H9 (cell line): ENCODE measurements around the gene ISX. TPM values are rescaled to one million over a fixed set of nuclear protein-coding genes. Genes with fewer than 3 reads are reported as not detected.

ENCODE experiments used
- DNase-seq: peaks from one replicate; pipeline ENCODE4 v3.0.0-alpha.2; 2017
- H2AFZ ChIP-seq: one replicate; pipeline ENCODE4 v1.6.1; 2013; ENCODE audit warnings: mild to moderate bottlenecking, low read length, control low read depth, moderate library complexity
- H2AK5ac ChIP-seq: 2 replicates; pipeline ENCODE4 v1.6.1; 2013; ENCODE audit warnings: low read length, control low read depth, mixed read lengths; ENCODE audit not compliant: insufficient read length
- H2BK120ac ChIP-seq: one replicate; pipeline ENCODE4 v1.6.1; 2013; ENCODE audit warnings: low read depth, mild to moderate bottlenecking, low read length, control low read depth, inconsistent platforms; ENCODE audit not compliant: poor library complexity, severe bottlenecking
- H2BK12ac ChIP-seq: 2 replicates; pipeline ENCODE4 v1.6.1; 2013; ENCODE audit warnings: low read length, control low read depth, mixed read lengths, low read depth; ENCODE audit not compliant: insufficient read length
- H2BK15ac ChIP-seq: 2 replicates; pipeline ENCODE4 v1.6.1; 2013; ENCODE audit warnings: low read depth, low read length, control low read depth
- H2BK20ac ChIP-seq: one replicate; pipeline ENCODE4 v1.6.1; 2013; ENCODE audit warnings: low read depth, mild to moderate bottlenecking, low read length, control low read depth, inconsistent platforms; ENCODE audit not compliant: poor library complexity, severe bottlenecking
- H2BK5ac ChIP-seq: 2 replicates; pipeline ENCODE4 v1.6.1; 2013; ENCODE audit warnings: low read length, control low read depth, mixed read lengths; ENCODE audit not compliant: insufficient read length
- H3K14ac ChIP-seq: 2 replicates; pipeline ENCODE4 v1.6.1; 2013; ENCODE audit warnings: low read length, control low read depth; ENCODE audit not compliant: insufficient read depth
- H3K18ac ChIP-seq: 2 replicates; pipeline ENCODE4 v1.6.1; 2013; ENCODE audit warnings: low read depth, mild to moderate bottlenecking, mixed read lengths, low read length, control low read depth; ENCODE audit not compliant: insufficient read length
- H3K23ac ChIP-seq: 2 replicates; pipeline ENCODE4 v1.6.1; 2013; ENCODE audit warnings: low read length, control low read depth, mixed read lengths, low read depth; ENCODE audit not compliant: insufficient read length
- H3K23me2 ChIP-seq: 2 replicates; pipeline ENCODE4 v1.6.1; 2013; ENCODE audit warnings: low read depth, mild to moderate bottlenecking, mixed read lengths, low read length, control low read depth; ENCODE audit not compliant: insufficient read length, poor library complexity, severe bottlenecking
- H3K27ac ChIP-seq: 2 replicates; pipeline ENCODE4 v1.5.1; 2013; ENCODE audit warnings: low read length, control low read depth, mixed read lengths, low read depth; ENCODE audit not compliant: insufficient read length
- H3K27me3 ChIP-seq: 2 replicates; pipeline ENCODE4 v1.6.1; 2013; ENCODE audit warnings: low read length, control low read depth, inconsistent platforms; ENCODE audit not compliant: insufficient read depth
- H3K4ac ChIP-seq: 2 replicates; pipeline ENCODE4 v1.6.1; 2013; ENCODE audit warnings: low read depth, mild to moderate bottlenecking, control low read depth, inconsistent platforms, low read length, moderate library complexity
- H3K4me1 ChIP-seq: 2 replicates; pipeline ENCODE4 v1.6.1; 2013; ENCODE audit warnings: low read length, control low read depth, inconsistent platforms; ENCODE audit not compliant: insufficient read depth
- H3K4me2 ChIP-seq: 2 replicates; pipeline ENCODE4 v1.6.1; 2013; ENCODE audit warnings: low read length, control low read depth, mixed read lengths; ENCODE audit not compliant: insufficient read length, insufficient read depth
- H3K56ac ChIP-seq: 2 replicates; pipeline ENCODE4 v1.6.1; 2013; ENCODE audit warnings: low read depth, mild to moderate bottlenecking, mixed read lengths, low read length, control low read depth; ENCODE audit not compliant: insufficient read length
- H3K79me1 ChIP-seq: 2 replicates; pipeline ENCODE4 v1.6.1; 2013; ENCODE audit warnings: low read depth, mild to moderate bottlenecking, moderate library complexity, low read length, control low read depth, inconsistent platforms; ENCODE audit not compliant: insufficient read depth, poor library complexity, severe bottlenecking
- H3K79me2 ChIP-seq: 2 replicates; pipeline ENCODE4 v1.6.1; 2013; ENCODE audit warnings: low read length, control low read depth, inconsistent platforms; ENCODE audit not compliant: insufficient read depth
- H3K9ac ChIP-seq: 2 replicates; pipeline ENCODE4 v1.6.1; 2013; ENCODE audit warnings: low read length, control low read depth, mixed read lengths; ENCODE audit not compliant: insufficient read length; ENCODE audit errors: extremely low read depth
- H3K9me3 ChIP-seq: one replicate; pipeline ENCODE4 v1.6.1; 2013; ENCODE audit warnings: low read depth, low read length, inconsistent platforms; ENCODE audit not compliant: control insufficient read depth
- H3T11ph ChIP-seq: one replicate; pipeline ENCODE4 v1.6.1; 2013; ENCODE audit warnings: mild to moderate bottlenecking, low read length, control low read depth, inconsistent platforms
- H4K20me1 ChIP-seq: one replicate; pipeline ENCODE4 v1.6.1; 2013; ENCODE audit not compliant: control insufficient read depth, insufficient read length, insufficient read depth
- H4K5ac ChIP-seq: 2 replicates; pipeline ENCODE4 v1.6.1; 2013; ENCODE audit warnings: low read depth, mild to moderate bottlenecking, mixed read lengths, low read length, control low read depth; ENCODE audit not compliant: insufficient read length
- H4K8ac ChIP-seq: replicated peaks from 2 replicates; pipeline ENCODE4 v1.6.1; 2013; ENCODE audit warnings: low read length, control low read depth, mixed read lengths, low read depth; ENCODE audit not compliant: insufficient read length
- H4K91ac ChIP-seq: 2 replicates; pipeline ENCODE4 v1.6.1; 2013; ENCODE audit warnings: low read depth, mild to moderate bottlenecking, moderate library complexity, mixed read lengths, low read length, control low read depth; ENCODE audit not compliant: insufficient read length
- H3K27ac Mint-ChIP-seq, 3 experiments: 2 replicates in 2 of 3; 3 replicates in 1 of 3; pipeline ENCODE4 v1.8.0; 2020 to 2021; ENCODE audit warnings: mixed read lengths in 3 of 3, mild to moderate bottlenecking in 1 of 3, moderate library complexity in 1 of 3
- H3K27me3 Mint-ChIP-seq: 2 replicates; pipeline ENCODE4 v1.8.0; 2021; ENCODE audit warnings: low read depth, mild to moderate bottlenecking, moderate library complexity, mixed read lengths
- H3K36me3 Mint-ChIP-seq, 3 experiments: 2 replicates in 2 of 3; 3 replicates in 1 of 3; pipeline ENCODE4 v1.8.0; 2020 to 2021; ENCODE audit warnings: low read depth in 3 of 3, mixed read lengths in 3 of 3; ENCODE audit not compliant: insufficient read depth in 1 of 3
- H3K4me1 Mint-ChIP-seq, 2 experiments: 2 replicates each; pipeline ENCODE4 v1.8.0; 2020; ENCODE audit warnings: mixed read lengths in 2 of 2
- H3K4me3 Mint-ChIP-seq, 2 experiments: 2 replicates in 1 of 2; 3 replicates in 1 of 2; pipeline ENCODE4 v1.8.0; 2020 to 2021; ENCODE audit warnings: mild to moderate bottlenecking in 2 of 2, mixed read lengths in 2 of 2, moderate library complexity in 1 of 2
- H3K9me3 Mint-ChIP-seq, 2 experiments: 2 replicates in 1 of 2; 3 replicates in 1 of 2; pipeline ENCODE4 v1.8.0; 2020; ENCODE audit warnings: mild to moderate bottlenecking in 2 of 2, mixed read lengths in 2 of 2, moderate library complexity in 1 of 2
- WGBS: extraction: QIAGEN DNeasy Blood & Tissue Kit; methylation state at CpG from one replicate; pipeline ENCODE4 v1.1.7; 2013; ENCODE audit warnings: missing lambda C conversion rate, low lambda C conversion rate, mixed read lengths; ENCODE audit not compliant: insufficient read length; ENCODE audit errors: extremely low coverage; 5-methylcytosine and 5-hydroxymethylcytosine counted together
- total RNA-seq: library from RNA; stranded (reverse); gene quantifications from 2 replicates; pipeline ENCODE4 v1.2.1, GENCODE V29; 2021
- TF ChIP-seq, protein P1 (sequence below): fragments of 200-600 bp; sonication (generic); conservative IDR thresholded peaks from 3 replicates; pipeline ENCODE4 v1.8.0; 2021; ENCODE audit warnings: antibody characterized with exemption, mild to moderate bottlenecking

ISX gene
- total RNA-seq, 1 experiment from 2014 or later: not detected

DNA sequence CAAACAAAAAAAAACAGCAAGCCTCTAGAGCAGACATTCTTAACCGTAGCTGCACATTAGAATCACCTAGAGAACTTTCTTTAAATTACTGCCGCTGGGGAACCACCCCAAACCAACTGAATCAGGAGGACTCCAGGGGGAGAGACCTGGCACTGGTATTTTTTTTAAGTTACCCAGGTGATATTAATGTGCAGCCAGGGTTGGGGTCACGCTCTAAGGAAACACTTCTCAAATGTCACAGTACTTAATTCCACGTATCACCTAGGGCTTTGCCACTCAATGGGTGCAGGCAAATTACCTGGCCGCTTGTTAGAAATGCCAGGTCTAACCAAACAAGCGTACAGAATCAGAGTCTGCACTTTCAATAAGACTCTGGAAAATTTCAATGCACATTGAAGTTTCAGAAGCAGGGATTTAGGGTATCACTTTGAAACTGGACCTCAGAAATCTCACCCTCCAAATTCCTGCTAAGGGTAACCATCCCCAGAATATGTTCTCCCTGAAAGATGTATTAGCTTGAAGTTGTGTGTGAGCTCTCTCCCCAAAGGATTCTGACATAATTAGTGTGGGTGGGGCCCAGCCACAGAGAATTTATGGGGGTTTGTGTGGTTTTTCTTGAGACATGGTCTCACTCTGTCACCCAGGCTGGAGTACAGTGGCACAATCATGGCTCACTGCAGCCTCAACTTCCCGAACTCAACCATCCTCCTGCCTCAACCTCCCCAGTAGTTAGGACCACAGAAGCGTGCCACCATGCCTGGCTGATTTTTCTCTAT, 12.7 kb upstream of the ISX start:
- no peak overlapping the region for H4K91ac ChIP-seq

More for the DNA sequence above, 12.7 kb upstream of the ISX start:
- Histone ChIP-seq H3K18ac (no peak overlapping the region), H3K79me2 (no peaks in the 10 kb centered on the region), H2BK12ac (no peak overlapping the region), H3K27me3 (no peaks in the 10 kb centered on the region), H3K27ac (no peak overlapping the region), H3K4me1 (no peaks in the 10 kb centered on the region; the same call in 1 of the 2 replicates), H3T11ph (no peak overlapping the region), H3K9ac (no peak overlapping the region), H2BK120ac (no peak overlapping the region), H4K8ac (no peak overlapping the region), H3K79me1 (no peaks in the 10 kb centered on the region), H2BK5ac (no peak overlapping the region), H2BK15ac (no peak overlapping the region), H4K5ac (no peak overlapping the region), H3K56ac (no peak overlapping the region), H4K20me1 (no peaks in the 10 kb centered on the region), H3K23me2 (no peaks in the 10 kb centered on the region), H2BK20ac (no peak overlapping the region), H3K9me3 (no peaks in the 10 kb centered on the region), H3K4me2 (no peak overlapping the region), H2AFZ (no peak overlapping the region), H3K23ac (no peak overlapping the region), H3K4ac (no peak overlapping the region), H3K14ac (no peak overlapping the region), H2AK5ac (no peak overlapping the region)
- no peak for DNase-seq
- WGBS: no CpG with 5 or more reads among the region's 8 CpGs
- Mint-ChIP-seq H3K9me3 (peaks cover 12 to 17% of the 10 kb centered on the region in 2 experiments), H3K27me3 (peaks cover 16% of the 10 kb centered on the region), H3K27ac (peak overlapping the region in 1 of 3 experiments; percentile 22; a peak in 1 of 7 replicates), H3K4me3 (no peak overlapping the region), H3K4me1 (peaks cover 6 to 10% of the 10 kb centered on the region in 2 experiments; a peak in 3 of 4 replicates), H3K36me3 (peaks cover 0 to 16% (median 11%) of the 10 kb centered on the region in 3 experiments; a peak in 5 of 7 replicates)
- TF ChIP-seq, protein P1, sequence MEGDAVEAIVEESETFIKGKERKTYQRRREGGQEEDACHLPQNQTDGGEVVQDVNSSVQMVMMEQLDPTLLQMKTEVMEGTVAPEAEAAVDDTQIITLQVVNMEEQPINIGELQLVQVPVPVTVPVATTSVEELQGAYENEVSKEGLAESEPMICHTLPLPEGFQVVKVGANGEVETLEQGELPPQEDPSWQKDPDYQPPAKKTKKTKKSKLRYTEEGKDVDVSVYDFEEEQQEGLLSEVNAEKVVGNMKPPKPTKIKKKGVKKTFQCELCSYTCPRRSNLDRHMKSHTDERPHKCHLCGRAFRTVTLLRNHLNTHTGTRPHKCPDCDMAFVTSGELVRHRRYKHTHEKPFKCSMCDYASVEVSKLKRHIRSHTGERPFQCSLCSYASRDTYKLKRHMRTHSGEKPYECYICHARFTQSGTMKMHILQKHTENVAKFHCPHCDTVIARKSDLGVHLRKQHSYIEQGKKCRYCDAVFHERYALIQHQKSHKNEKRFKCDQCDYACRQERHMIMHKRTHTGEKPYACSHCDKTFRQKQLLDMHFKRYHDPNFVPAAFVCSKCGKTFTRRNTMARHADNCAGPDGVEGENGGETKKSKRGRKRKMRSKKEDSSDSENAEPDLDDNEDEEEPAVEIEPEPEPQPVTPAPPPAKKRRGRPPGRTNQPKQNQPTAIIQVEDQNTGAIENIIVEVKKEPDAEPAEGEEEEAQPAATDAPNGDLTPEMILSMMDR: no peak
